K562 (cell line): ENCODE results near the gene BEST4. TPM values are rescaled to one million over a fixed set of nuclear protein-coding genes. Genes with fewer than 3 reads are reported as not detected.

Experiments
- BDP1 ChIP-seq: IDR thresholded peaks from 3 replicates; pipeline ENCODE4 v1.6.1; 2011; ENCODE audit not compliant: insufficient read length, insufficient read depth
- CLOCK ChIP-seq: fragments of 250-450 bp; sonication (Bioruptor Pico); IDR thresholded peaks from 2 replicates; pipeline ENCODE4 v1.4.0; 2020; ENCODE audit warnings: mild to moderate bottlenecking, moderate library complexity, borderline replicate concordance
- FOSL1 ChIP-seq: fragments of 200-800 bp; sonication (Bioruptor generic); conservative IDR thresholded peaks from 2 replicates; pipeline ENCODE4 v1.6.1; 2016; ENCODE audit warnings: missing genetic modification characterization, missing compliant biosample characterization
- FOXJ3 ChIP-seq: sonication (generic); formaldehyde crosslinking; IDR thresholded peaks from 2 replicates; pipeline ENCODE4 v1.4.0; 2020; ENCODE audit warnings: mild to moderate bottlenecking, missing genetic modification reagents
- HNRNPK ChIP-seq: fragments of 200-400 bp; formaldehyde crosslinking; IDR thresholded peaks from one replicate; pipeline ENCODE4 v1.6.1; 2018; ENCODE audit warnings: mild to moderate bottlenecking, low read depth, low read length; ENCODE audit not compliant: poor library complexity, severe bottlenecking
- MECOM ChIP-seq: fragments of 250-450 bp; sonication (Bioruptor Pico); IDR thresholded peaks from 2 replicates; pipeline ENCODE4 v1.8.0; 2022; ENCODE audit warnings: inconsistent platforms
- NCOA6 ChIP-seq: fragments of 450-650 bp; IDR thresholded peaks from 2 replicates; pipeline ENCODE4 v1.6.1; 2017; ENCODE audit warnings: mild to moderate bottlenecking
- SIX5 ChIP-seq, 2 experiments: IDR thresholded peaks; 2 replicates each; pipeline ENCODE4 v1.6.1; 2011; ENCODE audit warnings: low read length in 2 of 2, borderline replicate concordance in 1 of 2, low read depth in 1 of 2, mild to moderate bottlenecking in 1 of 2, moderate library complexity in 1 of 2; ENCODE audit not compliant: insufficient read depth in 1 of 2
- SP1 ChIP-seq: sonication (generic); formaldehyde crosslinking; IDR thresholded peaks from 2 replicates; pipeline ENCODE4 v1.8.1; 2022; ENCODE audit warnings: mild to moderate bottlenecking, missing genetic modification reagents
- TEAD2 ChIP-seq: fragments of 450-650 bp; IDR thresholded peaks from 2 replicates; pipeline ENCODE4 v1.6.1; 2016; ENCODE audit warnings: missing genetic modification characterization, control low read depth, missing compliant biosample characterization
- TFAM ChIP-seq: fragments of 250-450 bp; sonication (Bioruptor Pico); conservative IDR thresholded peaks from 2 replicates; pipeline ENCODE4 v1.5.0; 2021; ENCODE audit warnings: mild to moderate bottlenecking, moderate library complexity
- UBTF ChIP-seq, 2 experiments: IDR thresholded peaks; 2 replicates each; pipeline ENCODE4 v1.6.1; 2012; ENCODE audit warnings: improper control_type of control experiment in 2 of 2, low read depth in 2 of 2, low read length in 2 of 2, borderline replicate concordance in 1 of 2
- ZC3H8 ChIP-seq: fragments of 450-650 bp; IDR thresholded peaks from 2 replicates; pipeline ENCODE4 v1.6.1; 2017
- ZFP1 ChIP-seq: fragments of 450-650 bp; formaldehyde crosslinking; IDR thresholded peaks from 2 replicates; pipeline ENCODE4 v1.4.0; 2020; ENCODE audit warnings: mild to moderate bottlenecking, mixed read lengths
- ZNF146 ChIP-seq: IDR thresholded peaks from one replicate; pipeline ENCODE4 v1.6.1; 2018; ENCODE audit warnings: missing compliant biosample characterization; ENCODE audit not compliant: unreplicated experiment
- ZNF184 ChIP-seq: sonication (generic); formaldehyde crosslinking; IDR thresholded peaks from 2 replicates; pipeline ENCODE4 v1.5.0; 2020; ENCODE audit warnings: missing genetic modification reagents
- ZNF41 ChIP-seq: fragments of 250-450 bp; sonication (Bioruptor Pico); conservative IDR thresholded peaks from 2 replicates; pipeline ENCODE4 v1.4.0; 2020; ENCODE audit warnings: mild to moderate bottlenecking
- ZNF449 ChIP-seq: fragments of 250-450 bp; sonication (Bioruptor Pico); IDR thresholded peaks from 2 replicates; pipeline ENCODE4 v1.8.0; 2022; ENCODE audit warnings: moderate library complexity, mild to moderate bottlenecking, inconsistent platforms
- ZNF583 ChIP-seq: fragments of 250-450 bp; sonication (Bioruptor Pico); IDR thresholded peaks from 2 replicates; pipeline ENCODE4 v1.4.0; 2020
- polyA plus RNA-seq, 8 experiments: library from polyadenylated mRNA; depleted of rRNA in 4 of 8; stranded (reverse) in 5 of 8; unstranded in 3 of 8; fragments of >200 nt; fragmentation: Nextera tagmentation in 2 of 8; fragmentation: Illumina TruSeq in 1 of 8; extraction: Ambion mirVana in 2 of 8; extraction: Trizol in 1 of 8; gene quantifications; 2 replicates each; pipeline versions ENCODE4 v1.2.1 to v1.2.3, GENCODE V29; 2011 to 2014; ENCODE audit warnings: inconsistent platforms in 1 of 8, missing spikeins in 1 of 8
- total RNA-seq, 7 experiments: library from RNA; depleted of rRNA in 6 of 7; stranded (reverse); fragments of >200 nt in 6 of 7; fragmentation: Illumina TruSeq in 2 of 7; extraction: Trizol in 2 of 7; gene quantifications; 2 replicates each; pipeline versions ENCODE4 v1.2.1 to v1.2.3, GENCODE V29; 2011 to 2021; ENCODE audit warnings: low replicate concordance in 1 of 7
- TF ChIP-seq, protein P1 (sequence below): sonication (generic); formaldehyde crosslinking; IDR thresholded peaks from 2 replicates; pipeline ENCODE4 v1.4.0; 2020; ENCODE audit warnings: mild to moderate bottlenecking, missing genetic modification reagents

The BEST4 gene
- total and polyA plus RNA-seq, 9 of the 15 experiments (the other 6 are each of a cell fraction or from before 2014, with no cell fraction given) = 0.07 to 0.11 TPM; not detected in 7

DNA sequence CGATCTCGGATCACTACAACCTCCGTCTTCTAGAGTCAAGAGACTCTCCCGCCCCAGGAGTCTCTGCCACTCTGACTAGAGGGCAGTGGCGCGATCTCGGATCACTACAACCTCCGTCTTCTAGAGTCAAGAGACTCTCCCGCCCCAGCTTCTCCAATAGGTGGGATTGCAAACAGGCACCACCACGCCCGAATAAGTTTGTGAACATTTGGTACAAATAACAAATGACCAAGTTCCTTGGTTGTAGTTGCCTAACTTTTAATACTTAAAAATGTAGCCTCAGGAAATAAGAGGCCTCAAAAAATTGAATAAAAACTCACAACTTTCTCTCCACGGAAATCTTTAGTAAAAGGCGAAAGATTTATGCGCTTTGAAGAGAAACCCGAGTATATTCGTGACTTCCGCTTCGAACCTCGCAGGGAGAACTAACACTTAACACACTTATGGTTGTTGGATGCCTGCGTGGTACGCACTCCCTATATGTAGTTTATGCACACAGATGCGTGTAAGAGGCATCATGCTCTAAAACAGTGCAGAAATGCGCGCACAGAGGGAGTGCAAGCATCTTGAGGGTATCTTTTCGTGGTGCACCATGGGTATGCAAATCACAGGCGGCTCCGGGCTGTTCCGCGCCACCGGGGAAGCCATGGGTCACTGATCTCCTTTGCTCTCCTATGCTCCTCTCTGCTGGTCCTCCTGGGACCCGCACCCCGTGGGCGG, 31.8 kb upstream of the BEST4 start (continued):
- TF ChIP-seq UBTF (IDR thresholded peaks at IDR 0.05; ENCODE audit: borderline replicate concordance in 1 of 2, low read depth in 2 of 2, low read length in 2 of 2) (no peak), ZNF184 (CRISPR knock-in tag) (no peak), ZNF449 (CRISPR knock-in tag) (no peak), MECOM (CRISPR knock-in tag) (peak; percentile 80), CLOCK (CRISPR knock-in tag) (0 out of 2 replicates have a peak, but pooled peaks have one; percentile 9), ZNF146 (peak; percentile 76), ZNF583 (CRISPR knock-in tag) (peak; percentile 63; the same call in 1 of the 2 replicates), ZFP1 (CRISPR knock-in tag) (no peak), TFAM (CRISPR knock-in tag) (no peak), NCOA6 (no peak; the same call in 1 of the 2 replicates), HNRNPK (no peak), FOSL1 (tag) (peak; percentile 83), SIX5 (IDR thresholded peaks at IDR 0.05; ENCODE audit: borderline replicate concordance in 1 of 2, insufficient read depth in 1 of 2, low read depth in 1 of 2, low read length in 2 of 2) (no peak; a peak in 1 of 4 replicates), FOXJ3 (peak; percentile 64; the same call in 1 of the 2 replicates), ZC3H8 (peak; percentile 99), BDP1 (no peak), TEAD2 (tag) (no peak), SP1 (CRISPR knock-in tag) (peak; percentile 80), ZNF41 (CRISPR knock-in tag) (peak; percentile 72)
- TF ChIP-seq, protein P1, sequence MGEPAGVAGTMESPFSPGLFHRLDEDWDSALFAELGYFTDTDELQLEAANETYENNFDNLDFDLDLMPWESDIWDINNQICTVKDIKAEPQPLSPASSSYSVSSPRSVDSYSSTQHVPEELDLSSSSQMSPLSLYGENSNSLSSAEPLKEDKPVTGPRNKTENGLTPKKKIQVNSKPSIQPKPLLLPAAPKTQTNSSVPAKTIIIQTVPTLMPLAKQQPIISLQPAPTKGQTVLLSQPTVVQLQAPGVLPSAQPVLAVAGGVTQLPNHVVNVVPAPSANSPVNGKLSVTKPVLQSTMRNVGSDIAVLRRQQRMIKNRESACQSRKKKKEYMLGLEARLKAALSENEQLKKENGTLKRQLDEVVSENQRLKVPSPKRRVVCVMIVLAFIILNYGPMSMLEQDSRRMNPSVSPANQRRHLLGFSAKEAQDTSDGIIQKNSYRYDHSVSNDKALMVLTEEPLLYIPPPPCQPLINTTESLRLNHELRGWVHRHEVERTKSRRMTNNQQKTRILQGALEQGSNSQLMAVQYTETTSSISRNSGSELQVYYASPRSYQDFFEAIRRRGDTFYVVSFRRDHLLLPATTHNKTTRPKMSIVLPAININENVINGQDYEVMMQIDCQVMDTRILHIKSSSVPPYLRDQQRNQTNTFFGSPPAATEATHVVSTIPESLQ = peak; percentile 99
